Astrocyte (in vitro differentiated cells and primary cell): ENCODE measurements around the gene AMPH. TPM values are rescaled to one million over a fixed set of nuclear protein-coding genes. Genes with fewer than 3 reads are reported as not detected.

ENCODE experiments used
- DNase-seq: peaks from one replicate; pipeline ENCODE4 v3.0.0-alpha.2; 2010; ENCODE audit warnings: low read depth
- FAIRE-seq: peaks from 2 replicates; lab custom pipeline; 2011; peaks lifted over from hg19 to GRCh38; lab: Jason Lieb, UNC
- H2AFZ ChIP-seq: 2 replicates; pipeline ENCODE4 v1.6.0; 2012; ENCODE audit warnings: low read depth, low read length, inconsistent platforms
- H3K27ac ChIP-seq: 2 replicates; pipeline ENCODE4 v1.5.1; 2011; ENCODE audit warnings: low read depth, low read length, inconsistent platforms
- H3K27me3 ChIP-seq: 2 replicates; pipeline ENCODE4 v1.6.0; 2011; ENCODE audit warnings: low read length, inconsistent platforms; ENCODE audit not compliant: insufficient read depth
- H3K36me3 ChIP-seq: 2 replicates; pipeline ENCODE4 v1.5.1; 2011; ENCODE audit warnings: low read length, inconsistent platforms; ENCODE audit not compliant: insufficient read depth
- H3K4me1 ChIP-seq: 2 replicates; pipeline ENCODE4 v1.5.1; 2011; ENCODE audit warnings: low read length, inconsistent platforms; ENCODE audit not compliant: insufficient read depth
- H3K4me2 ChIP-seq: 2 replicates; pipeline ENCODE4 v1.6.0; 2012; ENCODE audit warnings: low read length, inconsistent platforms
- H3K4me3 ChIP-seq: 2 replicates; pipeline ENCODE4 v1.5.1; 2011; ENCODE audit warnings: low read depth, mild to moderate bottlenecking, low read length, inconsistent platforms; ENCODE audit not compliant: insufficient read depth
- H3K79me2 ChIP-seq: 2 replicates; pipeline ENCODE4 v1.6.0; 2012; ENCODE audit warnings: mild to moderate bottlenecking, low read length, inconsistent platforms; ENCODE audit not compliant: insufficient read depth
- H3K9ac ChIP-seq: 2 replicates; pipeline ENCODE4 v1.6.0; 2012; ENCODE audit warnings: mild to moderate bottlenecking, low read length, inconsistent platforms
- H3K9me3 ChIP-seq: 2 replicates; pipeline ENCODE4 v1.5.1; 2012; ENCODE audit warnings: low read depth, mild to moderate bottlenecking, low read length, inconsistent platforms; ENCODE audit not compliant: insufficient read depth
- H4K20me1 ChIP-seq: 2 replicates; pipeline ENCODE4 v1.6.0; 2012; ENCODE audit warnings: low read length, inconsistent platforms; ENCODE audit not compliant: insufficient read depth
- H3K27ac Mint-ChIP-seq: one replicate; pipeline ENCODE4 v1.8.0; 2021; ENCODE audit warnings: mild to moderate bottlenecking, mixed read lengths; ENCODE audit not compliant: unreplicated experiment
- H3K27me3 Mint-ChIP-seq: one replicate; pipeline ENCODE4 v1.8.0; 2021; ENCODE audit warnings: low read depth, mixed read lengths; ENCODE audit not compliant: unreplicated experiment
- H3K36me3 Mint-ChIP-seq: one replicate; pipeline ENCODE4 v1.8.0; 2021; ENCODE audit warnings: low read depth, mixed read lengths; ENCODE audit not compliant: unreplicated experiment
- H3K4me1 Mint-ChIP-seq: one replicate; pipeline ENCODE4 v1.8.0; 2021; ENCODE audit warnings: low read depth, mixed read lengths; ENCODE audit not compliant: unreplicated experiment
- H3K4me3 Mint-ChIP-seq: one replicate; pipeline ENCODE4 v1.8.0; 2021; ENCODE audit warnings: mild to moderate bottlenecking, moderate library complexity, mixed read lengths; ENCODE audit not compliant: unreplicated experiment
- H3K9me3 Mint-ChIP-seq: one replicate; pipeline ENCODE4 v1.8.0; 2021; ENCODE audit warnings: mild to moderate bottlenecking, mixed read lengths; ENCODE audit not compliant: unreplicated experiment
- CTCF ChIP-seq: IDR thresholded peaks from 2 replicates; pipeline ENCODE4 v1.5.1; 2011; ENCODE audit warnings: low read depth, mild to moderate bottlenecking, inconsistent platforms, low read length, moderate library complexity; ENCODE audit not compliant: insufficient read depth
- EZH2 ChIP-seq: IDR thresholded peaks from 2 replicates; pipeline ENCODE4 v1.6.1; 2012; ENCODE audit warnings: mild to moderate bottlenecking, low read length, inconsistent platforms; ENCODE audit not compliant: insufficient read depth
- total RNA-seq: library from RNA; stranded (reverse); gene quantifications from 2 replicates; pipeline ENCODE4 v1.2.1, GENCODE V29; 2021

Gene AMPH
- total RNA-seq, 1 donor from 2014 or later, result 2.9 TPM

GRCh38 chr7:38385682-38386081 lies 245.5 kb downstream of the AMPH start:
- Mint-ChIP-seq H3K27ac (no peak overlapping the region), H3K9me3 (no peaks in the 10 kb centered on the region), H3K4me3 (no peak overlapping the region), H3K4me1 (peaks cover 15% of the 10 kb centered on the region), H3K36me3 (no peaks in the 10 kb centered on the region), H3K27me3 (no peaks in the 10 kb centered on the region)
- Histone ChIP-seq H3K4me1 (no peaks in the 10 kb centered on the region), H3K9ac (no peak overlapping the region), H3K27me3 (no peaks in the 10 kb centered on the region), H3K79me2 (no peaks in the 10 kb centered on the region), H3K27ac (no peak overlapping the region), H3K9me3 (no peaks in the 10 kb centered on the region), H4K20me1 (no peaks in the 10 kb centered on the region), H3K4me3 (no peak overlapping the region), H3K4me2 (no peak overlapping the region), H2AFZ (no peak overlapping the region), H3K36me3 (no peaks in the 10 kb centered on the region)
- DNase-seq, result no peak
- TF ChIP-seq CTCF, result no peak
- no peak for TF ChIP-seq EZH2
- FAIRE-seq, result no peak

- DNase-seq, result no peak
- H3K27ac Mint-ChIP-seq, result no peak overlapping the region
Observed at GRCh38 chr7:38383281-38383680, 247.9 kb downstream of the AMPH start.

More at GRCh38 chr7:38383281-38383680, 247.9 kb downstream of the AMPH start:
- H3K9ac ChIP-seq, result peak overlapping the region; percentile 10
- FAIRE-seq, result no peak
- H3K4me1 ChIP-seq, result no peaks in the 10 kb centered on the region
- H3K27ac ChIP-seq, result no peak overlapping the region
- TF ChIP-seq EZH2 (no peak), CTCF (no peak)
- Mint-ChIP-seq H3K4me3 (no peak overlapping the region), H3K9me3 (no peaks in the 10 kb centered on the region), H3K4me1 (peaks cover 15% of the 10 kb centered on the region), H3K27me3 (peaks cover 2% of the 10 kb centered on the region), H3K36me3 (no peaks in the 10 kb centered on the region)
- no peaks in the 10 kb centered on the region for H3K36me3 ChIP-seq
- H3K79me2 ChIP-seq, result no peaks in the 10 kb centered on the region
- no peaks in the 10 kb centered on the region for H4K20me1 ChIP-seq
- no peak overlapping the region for H2AFZ ChIP-seq
- no peaks in the 10 kb centered on the region for H3K27me3 ChIP-seq
- H3K4me3 ChIP-seq, result no peak overlapping the region
- H3K9me3 ChIP-seq, result no peaks in the 10 kb centered on the region
- H3K4me2 ChIP-seq, result peak overlapping the region; percentile 48
